Spleen (tissue), 7 donors: ENCODE results near the gene RFX2.

Experiments used
- CTCF ChIP-seq, 11 experiments: fragments of 200-600 bp in 7 of 11; fragments of 450-650 bp in 4 of 11; sonication (generic) in 4 of 11; IDR thresholded peaks in 8 of 11; conservative IDR thresholded peaks in 3 of 11; 1 replicate in 7 of 11; 2 replicates in 4 of 11; pipeline versions ENCODE4 v1.4.0 to v1.8.0; 2016 to 2021; ENCODE audit warnings: antibody characterized with exemption in 11 of 11, inconsistent platforms in 4 of 11, mild to moderate bottlenecking in 1 of 11
- POLR2A ChIP-seq, 3 donors: fragments of 450-650 bp; IDR thresholded peaks; one replicate each; pipeline ENCODE4 v1.5.1; 2017; ENCODE audit warnings: antibody characterized with exemption in 3 of 3, mild to moderate bottlenecking in 1 of 3
- donor health status: DM: no; HTN: no; CAD: no; lungs with moderate emphysema.
- donor health status: DM: no; HTN: no; CAD: no.
- donor health status: DM: no; HTN: no; CAD: no.

DNA sequence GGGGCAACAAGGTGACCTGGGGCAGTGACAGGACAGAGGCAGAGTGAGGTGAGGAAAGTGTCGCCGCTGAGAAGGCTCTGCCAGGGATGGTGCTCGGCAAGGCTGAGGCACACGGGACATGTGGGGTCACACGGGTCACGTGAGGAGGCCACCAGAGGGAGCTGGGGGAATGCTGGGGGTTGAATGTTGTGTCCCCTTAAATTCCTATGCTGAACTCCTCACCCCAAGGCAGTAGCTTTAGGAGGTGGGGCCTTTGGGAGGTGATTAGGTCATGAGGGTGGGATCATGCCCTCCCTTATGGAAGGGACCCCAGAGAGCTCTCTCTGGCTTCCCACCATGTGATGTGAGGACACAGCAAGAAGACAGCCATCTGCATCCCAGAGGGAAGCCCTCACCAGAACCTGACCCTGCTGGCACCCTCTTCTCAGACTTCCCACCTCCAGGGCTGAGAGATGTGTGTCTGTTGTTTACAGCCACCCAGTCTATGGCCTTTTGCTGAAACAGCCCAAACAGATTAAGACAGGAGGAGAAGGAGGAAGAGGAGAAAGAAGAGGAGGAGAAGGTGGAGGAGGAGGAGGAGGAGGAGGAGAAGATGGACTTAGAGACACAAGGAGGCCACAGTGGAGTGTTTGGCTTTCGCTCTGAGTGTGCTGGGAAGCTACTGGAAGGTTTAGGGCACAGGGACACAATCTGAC lies 35.4 kb downstream of the RFX2 start:
- no peak for TF ChIP-seq CTCF (IDR thresholded peaks at IDR 0.05 in 8 of 11, conservative IDR thresholded peaks at IDR 0.05 in 3 of 11)
- TF ChIP-seq POLR2A (IDR thresholded peaks at IDR 0.05), result no peak
